DMS 273 (cell line): ENCODE results near the gene BDH1.

Experiments used
- DNase-seq: peaks from one replicate; lab custom pipeline; 2025; ENCODE audit not compliant: unreplicated experiment; lab: John Stamatoyannopoulos, UW

The BDH1 gene

GRCh38 chr3:197508051-197508451 is 47.7 kb downstream of the BDH1 start:
- peak; percentile 80 for DNase-seq

GRCh38 chr3:197507541-197507940 is 48.2 kb downstream of the BDH1 start:
- DNase-seq, result no peak

GRCh38 chr3:197507081-197507480 is 48.7 kb downstream of the BDH1 start:
- peak; percentile 29 for DNase-seq

- DNase-seq, result no peak
These were observed 49.8 kb downstream of the BDH1 start for GRCh38 chr3:197505796-197506548.

GRCh38 chr3:197504641-197505121 is 51.1 kb downstream of the BDH1 start:
- no peak for DNase-seq

GRCh38 chr3:197504229-197504628 is 51.5 kb downstream of the BDH1 start:
- no peak for DNase-seq

- no peak for DNase-seq
These were observed 52.1 kb downstream of the BDH1 start for GRCh38 chr3:197503652-197504051.

GRCh38 chr3:197501879-197502620 is 53.7 kb downstream of the BDH1 start:
- peak; percentile 92 for DNase-seq

GRCh38 chr3:197501496-197501878 is 54.3 kb downstream of the BDH1 start:
- DNase-seq, result peak; percentile 76

GRCh38 chr3:197500812-197501211 is 55.0 kb downstream of the BDH1 start:
- no peak for DNase-seq

GRCh38 chr3:197499427-197499826 is 56.3 kb downstream of the BDH1 start:
- DNase-seq, result no peak

- no peak for DNase-seq
These were observed 57.1 kb downstream of the BDH1 start for GRCh38 chr3:197498499-197499241.

- peak; percentile 74 for DNase-seq
These were observed 59.0 kb downstream of the BDH1 start for GRCh38 chr3:197496746-197497125.

GRCh38 chr3:197495999-197496745 is 59.6 kb downstream of the BDH1 start:
- DNase-seq, result peak; percentile 88

GRCh38 chr3:197495499-197495898 is 60.3 kb downstream of the BDH1 start:
- DNase-seq, result no peak

- DNase-seq, result no peak
These were observed 60.7 kb downstream of the BDH1 start for GRCh38 chr3:197495059-197495455.

GRCh38 chr3:197494366-197495058 is 61.3 kb downstream of the BDH1 start:
- DNase-seq, result peak; percentile 61

- no peak for DNase-seq
These were observed 62.7 kb downstream of the BDH1 start for GRCh38 chr3:197493049-197493448.

GRCh38 chr3:197491923-197492664 is 63.7 kb downstream of the BDH1 start:
- DNase-seq, result no peak

GRCh38 chr3:197491478-197491877 is 64.3 kb downstream of the BDH1 start:
- DNase-seq, result no peak
